GM21529 (cell line): Measurements from ENCODE around the gene P3H1.
"Not testable (repeated sequence)": the region's sequence is repeated elsewhere in the genome, so short reads cannot be mapped to it uniquely, and the experiment has no call there.

Experiments used
- ATAC-seq: cut with Tn5 transposase; IDR thresholded peaks from one replicate; pipeline ENCODE4 v1.9.1; 2021; ENCODE audit not compliant: unreplicated experiment

The P3H1 gene

GRCh38 chr1:42733415-42734200 lies 33.2 kb downstream of the P3H1 start:
- ATAC-seq: no peak

- ATAC-seq: no peak
These were observed 34.6 kb downstream of the P3H1 start for GRCh38 chr1:42732126-42732680.

GRCh38 chr1:42731585-42731984 lies 35.2 kb downstream of the P3H1 start:
- ATAC-seq: no peak

- ATAC-seq: no peak
These were observed 35.8 kb downstream of the P3H1 start for GRCh38 chr1:42730988-42731387.

GRCh38 chr1:42730002-42730401 lies 36.8 kb downstream of the P3H1 start:
- ATAC-seq: no peak

- not testable (repeated sequence) for ATAC-seq
These were observed 41.0 kb downstream of the P3H1 start for GRCh38 chr1:42725820-42726219.

- ATAC-seq: no peak
These were observed 43.3 kb downstream of the P3H1 start for GRCh38 chr1:42723511-42723910.

- not testable (repeated sequence) for ATAC-seq
These were observed 44.4 kb downstream of the P3H1 start for GRCh38 chr1:42722403-42722802.

- no peak for ATAC-seq
These were observed 44.9 kb downstream of the P3H1 start for GRCh38 chr1:42721926-42722325.

GRCh38 chr1:42720868-42721267 lies 46.0 kb downstream of the P3H1 start:
- no peak for ATAC-seq

- ATAC-seq: not testable (repeated sequence)
These were observed 52.4 kb downstream of the P3H1 start for GRCh38 chr1:42714441-42714840.

GRCh38 chr1:42713293-42713692 lies 53.5 kb downstream of the P3H1 start:
- ATAC-seq: no peak

GRCh38 chr1:42712808-42713207 lies 54.0 kb downstream of the P3H1 start:
- ATAC-seq: not testable (repeated sequence)

- no peak for ATAC-seq
These were observed 62.9 kb downstream of the P3H1 start for GRCh38 chr1:42703888-42704464.

- no peak for ATAC-seq
These were observed 66.8 kb downstream of the P3H1 start for GRCh38 chr1:42700006-42700405.

GRCh38 chr1:42698081-42698813 lies 68.6 kb downstream of the P3H1 start:
- no peak for ATAC-seq
